ENCODE data around the gene PCDH9. TPM values are rescaled to one million over a fixed set of nuclear protein-coding genes. Genes with fewer than 3 reads are reported as not detected.

Gene PCDH9
- total and polyA plus RNA-seq, 5 donors, result 5.1 to 30.0 (median 27.8) TPM

DNA sequence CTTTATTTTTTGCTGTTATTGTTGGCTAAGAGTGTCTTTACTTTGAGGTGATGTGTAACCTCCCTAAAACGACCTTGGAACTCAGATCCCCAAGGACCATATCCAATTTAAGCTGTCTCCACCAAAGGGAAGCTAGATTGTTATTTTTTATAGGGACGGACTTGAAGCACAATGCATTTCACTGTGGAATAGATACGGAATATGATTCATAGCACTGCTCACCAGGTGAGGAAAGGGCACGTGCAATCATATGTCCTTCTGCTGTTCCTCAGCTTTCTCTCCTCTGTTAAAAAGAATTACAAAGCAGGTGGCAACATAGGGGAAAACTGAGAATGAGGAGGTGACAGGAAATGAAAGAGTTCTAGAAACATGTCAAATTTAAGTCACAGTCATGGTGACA lies 679.0 kb downstream of the PCDH9 start:
- H3K4me1 ChIP-seq (ENCODE audit: control insufficient read depth, insufficient read depth, low read length), result no peaks in the 10 kb centered on the region
- intact Hi-C loops (cut with DNase I), result no loop called here
- H3K9me3 ChIP-seq (ENCODE audit: control insufficient read depth, low read length), result no peaks in the 10 kb centered on the region
- no peak overlapping the region for H3K4me3 ChIP-seq (ENCODE audit: low read length)
- no peak overlapping the region for H3K27ac ChIP-seq (ENCODE audit: low read length)
- DNase-seq (no peak), ATAC-seq (no peak)
- H3K27me3 ChIP-seq (ENCODE audit: control insufficient read depth, insufficient read depth), result no peaks in the 10 kb centered on the region
- WGBS, result 62% methylated on average over 4 of the region's 4 CpGs

DNA sequence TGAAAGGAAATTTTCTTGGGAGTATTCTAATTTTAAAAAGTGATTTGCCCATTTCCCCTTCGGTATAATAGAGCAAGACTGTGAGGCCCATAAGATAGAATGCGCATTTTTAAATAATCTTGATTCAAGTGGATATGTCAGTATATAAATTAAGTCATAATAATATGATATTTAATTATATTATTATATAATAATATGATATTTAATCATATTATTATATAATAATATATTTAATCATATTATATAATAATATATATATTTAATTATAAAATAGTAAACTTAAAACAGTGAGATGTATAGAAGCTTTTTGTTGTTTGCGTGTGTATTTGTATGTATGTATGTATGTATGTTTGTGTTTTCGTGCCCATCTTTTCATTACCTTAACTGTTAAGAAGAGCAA lies 682.5 kb downstream of the PCDH9 start:
- no peak overlapping the region for H3K4me3 ChIP-seq (ENCODE audit: low read length)
- intact Hi-C loops (cut with DNase I), result no loop called here
- H3K9me3 ChIP-seq (ENCODE audit: control insufficient read depth, low read length), result no peaks in the 10 kb centered on the region
- no peak for DNase-seq
- H3K27me3 ChIP-seq (ENCODE audit: control insufficient read depth, insufficient read depth), result no peaks in the 10 kb centered on the region
- no peak overlapping the region for H3K27ac ChIP-seq (ENCODE audit: low read length)
- WGBS, result 95% methylated on average over 4 of the region's 4 CpGs
- H3K4me1 ChIP-seq (ENCODE audit: control insufficient read depth, insufficient read depth, low read length), result no peaks in the 10 kb centered on the region
- no peak for ATAC-seq

DNA sequence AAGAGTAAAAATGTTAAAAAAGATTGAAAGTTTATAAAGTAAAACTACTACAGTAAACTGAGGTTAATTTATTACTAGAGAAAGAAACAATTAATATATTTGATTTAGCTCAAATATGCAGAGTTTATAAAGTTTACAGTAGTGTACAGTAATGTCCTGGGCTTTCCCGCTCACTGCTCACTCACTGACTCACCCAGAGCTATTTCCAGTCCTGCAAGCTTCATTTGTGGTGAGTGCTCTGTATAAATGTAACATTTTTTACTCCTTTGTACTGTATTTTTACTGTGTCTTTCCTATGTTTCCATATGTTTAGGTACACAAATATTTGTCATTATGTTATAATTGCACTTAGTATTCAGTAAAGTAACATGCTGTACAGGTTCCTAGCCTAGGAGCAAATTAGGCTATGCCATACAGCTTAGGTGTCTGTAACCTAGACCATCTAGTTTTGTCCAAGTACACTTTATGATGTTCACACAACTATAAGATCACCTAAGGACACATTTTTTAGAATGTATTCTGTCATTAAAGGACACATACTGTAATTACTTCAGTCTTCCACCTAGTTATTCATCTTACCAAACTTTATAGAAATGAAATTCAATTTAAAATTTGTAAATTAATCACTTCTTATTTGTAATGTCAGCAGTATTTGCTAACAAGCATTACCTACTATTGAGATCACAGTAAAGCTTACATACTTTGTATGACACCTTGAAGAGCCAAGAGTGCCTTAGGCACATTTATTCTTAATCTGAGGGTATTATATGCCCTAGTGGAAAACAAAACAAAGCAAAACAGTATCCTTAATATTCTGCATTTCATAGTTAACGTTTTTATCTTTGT lies 683.4 kb downstream of the PCDH9 start:
- ATAC-seq, result no peak
- Histone ChIP-seq H3K4me3 (ENCODE audit: low read length) (no peak overlapping the region), H3K9me3 (ENCODE audit: control insufficient read depth, low read length) (no peaks in the 10 kb centered on the region), H3K27me3 (ENCODE audit: control insufficient read depth, insufficient read depth) (no peaks in the 10 kb centered on the region), H3K27ac (ENCODE audit: low read length) (no peak overlapping the region), H3K4me1 (ENCODE audit: control insufficient read depth, insufficient read depth, low read length) (no peaks in the 10 kb centered on the region)
- intact Hi-C loops (cut with DNase I), result no loop called here
- DNase-seq, result no peak
- 81% methylated on average over 2 of the region's 2 CpGs for WGBS

GRCh38 chr13:66543780-66544179 lies 686.4 kb downstream of the PCDH9 start:
- H3K4me3 ChIP-seq (ENCODE audit: low read length), result no peak overlapping the region
- H3K4me1 ChIP-seq (ENCODE audit: control insufficient read depth, insufficient read depth, low read length), result no peaks in the 10 kb centered on the region
- H3K9me3 ChIP-seq (ENCODE audit: control insufficient read depth, low read length), result no peaks in the 10 kb centered on the region
- no peak for DNase-seq
- intact Hi-C loops (cut with DNase I), result no loop called here
- no peak for ATAC-seq
- 53% methylated on average over 1 of the region's 1 CpG for WGBS
- no peak overlapping the region for H3K27ac ChIP-seq (ENCODE audit: low read length)
- no peaks in the 10 kb centered on the region for H3K27me3 ChIP-seq (ENCODE audit: control insufficient read depth, insufficient read depth)

- no peaks in the 10 kb centered on the region for H3K4me1 ChIP-seq (ENCODE audit: control insufficient read depth, insufficient read depth, low read length)
- H3K27me3 ChIP-seq (ENCODE audit: control insufficient read depth, insufficient read depth), result no peaks in the 10 kb centered on the region
- WGBS, result 49% methylated on average over 1 of the region's 1 CpG
- no peak overlapping the region for H3K4me3 ChIP-seq (ENCODE audit: low read length)
- no peak for ATAC-seq
- H3K9me3 ChIP-seq (ENCODE audit: control insufficient read depth, low read length), result no peaks in the 10 kb centered on the region
- intact Hi-C loops (cut with DNase I), result no loop called here
- DNase-seq, result no peak
- no peak overlapping the region for H3K27ac ChIP-seq (ENCODE audit: low read length)
Measured at GRCh38 chr13:66537417-66537816, 692.7 kb downstream of the PCDH9 start.

GRCh38 chr13:66536746-66537145 lies 693.4 kb downstream of the PCDH9 start:
- intact Hi-C loops (cut with DNase I), result no loop called here
- no peaks in the 10 kb centered on the region for H3K27me3 ChIP-seq (ENCODE audit: control insufficient read depth, insufficient read depth)
- ATAC-seq (no peak), DNase-seq (no peak)
- H3K27ac ChIP-seq (ENCODE audit: low read length), result no peak overlapping the region
- WGBS, result 73% methylated on average over 3 of the region's 3 CpGs
- H3K9me3 ChIP-seq (ENCODE audit: control insufficient read depth, low read length), result no peaks in the 10 kb centered on the region
- no peaks in the 10 kb centered on the region for H3K4me1 ChIP-seq (ENCODE audit: control insufficient read depth, insufficient read depth, low read length)
- H3K4me3 ChIP-seq (ENCODE audit: low read length), result no peak overlapping the region

DNA sequence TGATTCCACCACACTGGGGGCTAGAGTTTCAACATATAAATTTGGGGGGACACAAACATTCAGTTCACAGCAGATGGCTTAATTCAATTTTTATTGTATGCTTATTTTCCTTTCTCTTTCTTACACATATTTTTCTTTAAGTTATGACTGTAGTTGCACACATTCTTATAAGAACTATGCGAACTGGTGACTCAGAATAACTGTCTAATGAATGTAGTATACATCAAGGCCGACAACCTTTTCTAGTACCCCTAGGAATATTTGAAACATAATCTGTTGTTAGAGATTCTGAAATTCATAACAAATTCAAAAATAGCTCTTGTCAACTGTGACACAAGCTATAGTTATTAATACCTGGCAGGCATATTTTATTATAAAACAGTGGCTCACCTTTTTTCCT lies 695.6 kb downstream of the PCDH9 start:
- 92% methylated on average over 2 of the region's 2 CpGs for WGBS
- ATAC-seq (no peak), DNase-seq (no peak)
- Histone ChIP-seq H3K4me3 (ENCODE audit: low read length) (no peak overlapping the region), H3K27me3 (ENCODE audit: control insufficient read depth, insufficient read depth) (no peaks in the 10 kb centered on the region), H3K4me1 (ENCODE audit: control insufficient read depth, insufficient read depth, low read length) (no peaks in the 10 kb centered on the region), H3K9me3 (ENCODE audit: control insufficient read depth, low read length) (no peaks in the 10 kb centered on the region), H3K27ac (ENCODE audit: low read length) (no peak overlapping the region)
- intact Hi-C loops (cut with DNase I), result no loop called here

DNA sequence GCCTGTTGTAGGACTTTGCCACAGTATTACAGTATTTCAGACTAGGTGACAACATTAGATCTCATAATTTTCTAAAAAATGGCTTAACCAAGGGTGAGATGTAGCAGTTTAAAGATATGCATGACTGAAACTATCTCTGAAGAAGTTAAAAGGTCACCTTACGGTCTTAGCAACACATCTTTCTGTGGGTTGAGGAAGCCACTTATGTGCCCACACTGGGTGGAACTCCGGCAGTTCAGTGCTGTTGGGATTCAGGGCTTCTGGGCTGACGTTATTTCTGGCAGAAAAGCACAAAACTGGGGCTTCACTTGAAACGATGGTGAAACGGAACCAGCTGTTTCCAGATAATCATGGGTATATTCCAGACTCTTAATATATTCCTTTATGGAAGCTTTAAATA lies 697.3 kb downstream of the PCDH9 start:
- ATAC-seq, result no peak
- intact Hi-C loops (cut with DNase I), result no loop called here
- WGBS, result 80% methylated on average over 5 of the region's 5 CpGs
- no peaks in the 10 kb centered on the region for H3K4me1 ChIP-seq (ENCODE audit: control insufficient read depth, insufficient read depth, low read length)
- H3K4me3 ChIP-seq (ENCODE audit: low read length), result no peak overlapping the region
- no peaks in the 10 kb centered on the region for H3K9me3 ChIP-seq (ENCODE audit: control insufficient read depth, low read length)
- no peak for DNase-seq
- no peaks in the 10 kb centered on the region for H3K27me3 ChIP-seq (ENCODE audit: control insufficient read depth, insufficient read depth)
- no peak overlapping the region for H3K27ac ChIP-seq (ENCODE audit: low read length)

- Histone ChIP-seq H3K27ac (ENCODE audit: low read length) (no peak overlapping the region), H3K9me3 (ENCODE audit: control insufficient read depth, low read length) (no peaks in the 10 kb centered on the region), H3K4me1 (ENCODE audit: control insufficient read depth, insufficient read depth, low read length) (no peaks in the 10 kb centered on the region), H3K27me3 (ENCODE audit: control insufficient read depth, insufficient read depth) (no peaks in the 10 kb centered on the region), H3K4me3 (ENCODE audit: low read length) (no peak overlapping the region)
- 72% methylated on average over 3 of the region's 3 CpGs for WGBS
- DNase-seq, result no peak
- intact Hi-C loops (cut with DNase I), result no loop called here
- no peak for ATAC-seq
Measured at GRCh38 chr13:66532146-66532545, 698.0 kb downstream of the PCDH9 start.

DNA sequence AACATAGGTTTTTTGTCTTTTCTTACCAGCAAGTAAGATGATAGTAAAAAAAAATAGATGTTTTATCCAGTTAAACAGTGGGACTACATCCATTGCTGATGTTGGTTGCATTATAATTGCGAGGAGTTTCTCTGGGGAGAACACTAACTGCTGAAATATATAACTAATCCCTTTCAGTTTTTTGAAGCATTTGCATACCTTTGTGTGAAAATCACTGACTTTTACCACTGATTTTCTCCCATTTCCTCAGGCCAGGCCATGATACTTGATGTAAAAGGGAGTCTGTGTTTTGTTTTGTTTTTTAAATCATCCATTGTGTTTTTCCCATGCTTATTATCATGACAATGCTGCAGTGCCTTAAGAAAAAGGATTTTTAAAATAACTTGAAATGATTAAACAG lies 699.5 kb downstream of the PCDH9 start:
- no peak for DNase-seq
- ATAC-seq, result no peak
- Histone ChIP-seq H3K4me3 (ENCODE audit: low read length) (no peak overlapping the region), H3K9me3 (ENCODE audit: control insufficient read depth, low read length) (no peaks in the 10 kb centered on the region), H3K4me1 (ENCODE audit: control insufficient read depth, insufficient read depth, low read length) (no peaks in the 10 kb centered on the region), H3K27me3 (ENCODE audit: control insufficient read depth, insufficient read depth) (no peaks in the 10 kb centered on the region), H3K27ac (ENCODE audit: low read length) (no peak overlapping the region)
- 93% methylated on average over 1 of the region's 1 CpG for WGBS
- intact Hi-C loops (cut with DNase I), result no loop called here

DNA sequence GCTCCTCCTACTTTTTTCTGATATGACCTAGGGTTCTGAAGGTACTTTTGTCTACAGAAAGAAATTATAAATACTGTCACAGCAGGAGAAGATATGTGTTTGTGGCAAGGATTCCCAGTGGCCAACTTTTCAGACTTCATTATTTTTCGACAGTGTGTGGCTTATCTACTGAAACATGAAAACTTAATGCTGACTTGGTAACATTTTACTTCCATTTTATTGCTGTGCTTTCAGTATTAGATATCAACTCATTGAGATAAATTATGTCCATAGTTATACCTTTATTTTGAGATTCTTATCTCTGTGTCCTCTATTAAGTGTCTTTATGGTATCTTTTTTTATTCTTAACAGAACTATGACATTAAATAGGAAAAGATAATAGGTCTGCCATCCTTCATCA lies 700.0 kb downstream of the PCDH9 start:
- WGBS, result 80% methylated on average over 1 of the region's 1 CpG
- no peak overlapping the region for H3K4me3 ChIP-seq (ENCODE audit: low read length)
- ATAC-seq, result no peak
- no peaks in the 10 kb centered on the region for H3K27me3 ChIP-seq (ENCODE audit: control insufficient read depth, insufficient read depth)
- H3K4me1 ChIP-seq (ENCODE audit: control insufficient read depth, insufficient read depth, low read length), result no peaks in the 10 kb centered on the region
- no peak overlapping the region for H3K27ac ChIP-seq (ENCODE audit: low read length)
- no peak for DNase-seq
- H3K9me3 ChIP-seq (ENCODE audit: control insufficient read depth, low read length), result no peaks in the 10 kb centered on the region
- intact Hi-C loops (cut with DNase I), result no loop called here
